ENCODE measurements around the gene ORC4.
"Not testable (repeated sequence)": the region's sequence is repeated elsewhere in the genome, so short reads cannot be mapped to it uniquely, and the experiment has no call there.

ORC4 gene

DNA sequence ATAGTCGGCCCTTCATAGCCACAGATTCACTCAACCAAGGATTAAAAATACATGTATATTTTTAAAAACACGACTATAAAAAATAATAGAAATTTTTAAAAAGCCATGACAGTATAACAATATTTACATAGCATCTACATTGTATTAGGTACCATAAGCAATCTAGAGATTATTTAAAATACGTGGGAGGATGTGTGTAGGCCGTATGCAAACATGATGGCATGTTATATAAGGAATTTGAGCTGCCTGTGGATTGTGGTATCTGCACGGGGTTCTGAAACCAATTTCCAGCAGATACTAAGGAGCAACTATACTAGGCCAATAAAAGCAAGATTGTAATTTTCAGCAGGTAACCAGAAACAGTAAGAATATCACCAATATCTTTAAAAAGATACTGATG lies 5.9 kb downstream of the ORC4 start:
- DNase-seq (ENCODE audit: low read depth in 1 of 2, low spot score in 1 of 2), result no peak

DNA sequence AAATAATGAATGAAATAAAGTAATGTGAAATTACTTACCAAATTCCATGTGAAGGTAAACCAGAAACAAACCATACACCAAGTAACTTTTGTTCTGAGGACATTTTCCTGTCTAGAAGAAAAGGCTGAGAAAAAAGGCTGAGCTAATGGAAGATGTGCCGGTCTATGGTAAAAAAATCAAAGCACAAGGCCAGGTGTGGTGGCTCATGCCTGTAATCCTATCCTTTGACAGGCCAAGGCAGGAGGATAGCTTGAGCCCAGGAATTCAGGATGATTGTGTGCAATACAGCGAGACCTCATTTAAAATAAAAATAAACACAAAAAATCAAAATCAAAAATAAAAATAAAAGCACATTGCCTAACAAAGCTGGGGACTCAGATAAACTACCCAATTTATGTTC lies 6.7 kb downstream of the ORC4 start:
- DNase-seq (ENCODE audit: low read depth in 1 of 2, low spot score in 1 of 2), result no peak

DNA sequence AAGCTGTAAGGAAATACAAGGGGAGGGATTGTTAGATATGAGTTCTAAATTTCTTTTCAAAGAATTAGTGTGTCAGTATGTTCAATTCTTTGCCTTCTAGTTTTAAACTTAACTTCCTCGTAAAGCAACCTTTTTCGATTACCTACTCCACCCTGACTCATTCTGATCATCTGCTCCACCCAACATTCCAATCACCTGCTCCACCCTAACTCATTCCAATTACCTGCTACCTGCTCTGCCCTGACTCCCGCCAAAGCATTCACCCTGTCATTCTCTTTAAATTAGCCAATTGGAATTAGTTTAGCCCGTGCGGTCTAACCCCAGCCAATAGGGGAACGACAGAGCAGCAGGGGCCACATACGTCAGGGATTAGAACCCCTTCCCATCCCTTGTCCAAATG lies 12.1 kb downstream of the ORC4 start:
- DNase-seq (ENCODE audit: low read depth in 1 of 2, low spot score in 1 of 2), result not testable (repeated sequence)

DNA sequence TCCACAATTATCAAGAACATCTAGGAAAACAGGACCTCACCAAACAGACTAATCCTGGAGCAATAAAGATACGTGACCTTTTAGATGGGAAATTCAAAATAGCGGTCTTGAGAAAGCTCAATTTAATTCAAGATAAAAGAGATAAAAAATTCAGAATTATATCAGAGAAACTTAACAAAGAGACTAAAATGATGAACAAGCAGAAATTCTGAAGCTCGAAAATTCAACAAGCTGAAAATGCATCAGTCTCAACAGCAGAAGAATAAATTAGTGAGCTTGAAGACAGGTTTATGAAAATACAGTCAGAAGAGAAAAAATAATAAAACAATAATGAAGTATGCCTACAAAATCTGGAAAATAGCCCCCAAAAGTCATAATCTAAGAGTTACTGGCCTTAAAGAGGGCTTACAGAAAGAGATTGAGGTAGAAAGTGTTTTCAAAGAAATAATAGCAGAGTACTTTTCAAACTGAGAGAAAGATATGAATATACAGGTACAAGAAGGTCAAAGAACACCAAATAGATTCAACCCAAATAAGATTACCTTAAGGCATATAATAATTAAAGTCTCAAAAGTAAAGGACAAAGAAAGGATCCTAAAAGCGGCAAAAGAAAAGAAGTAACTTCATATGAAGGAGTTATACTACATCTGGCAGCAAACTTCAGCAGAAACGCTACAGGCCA lies 13.2 kb downstream of the ORC4 start:
- no peak for DNase-seq (ENCODE audit: low read depth in 1 of 2, low spot score in 1 of 2)

DNA sequence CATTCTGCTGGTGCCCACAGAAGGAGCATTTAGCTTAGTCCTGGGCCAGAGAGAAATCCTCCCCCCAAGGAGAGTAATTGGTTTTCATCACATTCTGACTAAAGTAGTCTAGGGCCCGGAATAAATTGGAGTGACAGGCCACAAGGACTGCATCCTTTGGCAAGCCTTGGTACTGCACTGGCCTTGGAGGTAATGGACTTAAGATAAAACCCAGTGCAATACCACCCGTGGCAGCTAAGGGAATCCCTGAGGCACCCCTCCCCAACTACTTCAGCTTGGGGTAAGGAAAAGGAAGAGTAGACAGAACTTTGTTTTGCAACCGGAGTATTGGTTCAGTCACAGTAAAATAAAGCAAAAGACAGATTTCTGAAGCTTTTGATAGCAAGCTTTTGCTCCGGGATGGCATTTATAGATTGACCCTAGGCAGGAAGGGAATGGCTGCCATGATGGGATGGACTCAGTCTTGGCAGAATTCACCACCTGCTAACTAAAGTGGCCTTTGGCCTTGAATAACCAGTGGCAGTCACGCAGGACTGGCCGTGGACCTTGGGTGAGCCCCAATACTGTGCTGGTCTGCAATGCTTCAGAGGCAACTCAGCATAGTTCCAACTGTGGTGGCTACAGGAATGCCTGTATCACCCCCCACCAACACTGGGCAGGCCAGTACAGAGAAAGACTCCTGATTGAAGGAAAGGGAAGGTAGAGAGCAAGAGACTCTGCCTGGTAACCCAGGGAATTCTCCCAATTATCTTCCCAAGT lies 14.1 kb downstream of the ORC4 start:
- DNase-seq (ENCODE audit: low read depth in 1 of 2, low spot score in 1 of 2), result no peak

DNA sequence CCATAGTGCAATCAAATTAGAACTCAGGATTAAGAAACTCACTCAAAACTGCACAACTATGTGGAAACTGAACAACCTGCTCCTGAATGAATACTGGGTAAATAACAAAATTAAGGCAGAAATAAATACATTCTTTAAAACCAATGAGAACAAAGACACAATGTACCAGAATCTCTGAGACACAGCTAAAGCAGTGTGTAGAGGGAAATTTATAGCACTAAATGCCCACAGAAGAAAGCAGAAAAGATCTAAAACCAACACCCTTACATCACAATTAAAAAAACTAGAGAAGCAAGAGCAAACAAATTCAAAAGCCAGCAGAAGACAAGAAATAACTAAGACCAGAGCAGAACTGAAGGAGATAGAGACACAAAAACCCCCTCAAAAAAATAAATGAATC lies 18.1 kb downstream of the ORC4 start:
- not testable (repeated sequence) for DNase-seq (ENCODE audit: low read depth in 1 of 2, low spot score in 1 of 2)

DNA sequence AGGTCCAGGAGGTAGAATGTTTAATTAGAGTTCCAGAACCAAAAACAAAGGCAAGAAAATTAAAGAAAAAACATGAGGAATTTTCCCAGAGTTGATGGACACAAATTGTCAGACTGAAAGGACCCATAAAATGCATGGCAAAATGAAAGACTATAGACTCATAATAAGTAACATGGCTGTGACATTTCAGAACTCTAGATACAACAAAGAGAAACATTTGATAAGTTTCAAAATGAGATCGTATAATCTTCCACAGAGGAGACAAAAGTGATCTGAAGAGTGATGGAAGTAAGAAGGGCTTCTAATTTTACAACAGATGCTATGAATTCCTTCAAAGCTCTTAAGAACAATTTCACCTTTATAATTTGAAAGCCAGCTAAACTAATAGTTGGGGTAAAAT lies 20.4 kb downstream of the ORC4 start:
- no peak for DNase-seq (ENCODE audit: low read depth in 1 of 2, low spot score in 1 of 2)

DNA sequence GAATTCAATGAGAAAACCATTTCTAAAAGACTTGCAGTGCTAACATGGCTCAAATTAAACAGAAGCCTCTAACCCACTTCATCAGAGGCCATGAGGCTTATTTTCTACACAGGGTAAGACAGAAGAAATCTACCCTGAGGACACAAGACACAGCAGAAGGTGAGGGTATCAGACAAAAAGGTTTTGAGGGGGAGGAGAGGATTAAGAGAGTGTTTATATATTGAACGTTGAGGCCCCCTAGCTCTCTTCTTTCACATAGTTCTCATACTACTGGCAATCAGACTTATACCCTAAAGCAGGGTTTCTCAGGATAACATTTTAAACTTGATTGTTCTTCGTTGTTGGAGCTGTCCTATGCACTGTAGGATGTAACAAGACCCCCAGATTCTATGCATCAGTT lies 21.4 kb downstream of the ORC4 start:
- DNase-seq (ENCODE audit: low read depth in 1 of 2, low spot score in 1 of 2), result no peak

DNA sequence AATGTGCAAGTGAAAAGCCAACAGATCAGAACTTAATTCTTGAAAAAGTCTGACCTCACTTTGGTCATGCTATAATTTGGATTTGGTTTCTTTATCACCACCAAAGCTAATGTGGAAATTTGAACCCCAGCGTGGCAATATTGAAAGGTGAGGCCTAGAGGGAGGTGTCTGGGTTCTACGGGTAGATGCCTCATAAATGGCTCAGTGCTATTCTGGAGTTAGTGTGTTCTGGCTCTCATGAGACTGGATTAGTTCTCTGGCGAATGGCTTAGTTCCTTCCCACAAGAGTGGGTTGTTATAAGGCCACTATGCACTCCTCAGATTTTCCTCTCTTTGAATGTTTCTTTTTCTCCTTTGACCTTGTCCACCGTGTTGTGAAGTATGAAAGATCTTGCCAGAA lies 22.3 kb downstream of the ORC4 start:
- DNase-seq (ENCODE audit: low read depth in 1 of 2, low spot score in 1 of 2), result no peak

DNA sequence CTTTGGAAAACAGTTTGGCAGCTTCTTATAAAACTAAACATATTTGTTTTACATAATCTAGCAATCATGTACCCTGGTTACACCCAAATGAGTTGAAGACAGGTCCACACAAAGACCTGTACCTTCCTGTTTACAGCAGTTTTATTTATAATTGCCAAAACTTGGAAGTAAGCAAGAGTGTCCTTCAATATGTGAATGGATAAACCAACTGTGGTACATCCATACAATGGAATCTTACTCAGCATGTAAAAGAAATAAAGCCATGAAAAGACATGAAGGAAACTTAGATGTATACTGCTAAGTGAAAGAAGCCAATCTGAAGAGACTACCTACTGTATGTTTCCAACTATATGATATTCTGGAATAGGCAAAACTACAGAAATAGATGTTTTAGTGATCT lies 23.7 kb downstream of the ORC4 start:
- no peak for DNase-seq (ENCODE audit: low read depth in 1 of 2, low spot score in 1 of 2)

DNA sequence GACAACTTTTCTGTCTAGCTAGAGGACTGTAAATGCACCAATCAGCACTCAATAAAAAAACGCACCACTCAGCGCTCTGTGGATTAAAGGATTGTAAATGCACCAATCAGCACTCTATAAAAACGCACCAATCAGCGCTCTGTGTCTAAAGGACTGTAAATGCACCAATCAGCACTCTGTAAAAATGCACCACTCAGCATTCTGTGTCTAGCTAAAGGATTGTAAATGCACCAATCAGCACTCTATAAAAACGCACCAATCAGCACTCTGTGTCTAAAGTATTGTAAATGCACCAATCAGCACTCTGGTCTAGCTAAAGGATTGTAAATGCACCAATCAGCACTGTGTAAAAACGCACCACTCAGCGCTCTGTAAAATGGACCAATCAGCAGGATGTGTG lies 25.6 kb downstream of the ORC4 start:
- DNase-seq (ENCODE audit: low read depth in 1 of 2, low spot score in 1 of 2), result not testable (repeated sequence)

DNA sequence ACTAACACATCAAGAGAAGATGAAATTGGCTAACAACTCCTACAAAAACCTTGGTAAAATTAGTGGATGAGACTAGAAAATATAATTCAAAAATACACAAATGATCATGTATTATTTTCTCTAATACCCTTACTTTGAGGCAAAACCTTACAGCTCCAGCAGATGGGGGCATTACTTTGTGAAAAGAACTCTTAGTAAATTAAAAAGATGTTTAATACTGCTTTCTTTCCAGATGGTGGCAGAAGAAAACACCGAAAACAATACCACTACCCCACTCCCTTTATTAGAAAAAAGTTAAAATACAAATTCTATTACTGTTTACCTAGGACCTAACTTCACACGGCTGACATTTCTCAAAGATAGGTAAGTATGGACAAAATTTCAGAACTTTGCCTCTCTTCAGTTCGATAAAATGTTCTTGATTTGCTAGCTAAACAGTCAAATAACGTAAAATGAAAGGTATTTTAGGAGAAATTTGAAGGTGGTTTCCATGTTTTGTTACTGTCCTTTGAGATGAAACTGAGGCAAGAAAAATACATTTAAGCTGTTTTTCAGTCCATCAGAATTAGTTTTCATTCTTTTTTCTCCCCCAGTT lies 30.6 kb downstream of the ORC4 start:
- peak in 1 of 2 donors; percentile 7 for DNase-seq (ENCODE audit: low read depth in 1 of 2, low spot score in 1 of 2)

DNA sequence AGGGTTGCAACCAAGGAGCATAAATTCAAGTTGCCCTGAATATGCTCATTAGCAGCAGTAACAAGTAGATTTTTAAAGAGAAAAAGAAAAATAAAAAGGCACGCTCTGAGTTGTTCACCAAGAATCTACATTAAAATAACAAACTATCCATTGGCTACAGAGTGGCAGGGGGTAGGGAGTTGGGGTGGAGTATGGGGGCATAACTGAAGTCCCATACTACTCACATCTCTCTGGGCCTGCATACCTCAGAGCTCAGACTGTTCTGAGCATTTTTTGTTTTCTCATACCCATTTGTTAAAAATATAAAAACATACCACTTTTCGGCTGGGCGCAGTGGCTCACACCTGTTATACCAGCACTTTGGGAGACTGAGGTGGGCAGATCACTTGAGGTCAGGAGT lies 31.4 kb downstream of the ORC4 start:
- DNase-seq (ENCODE audit: low read depth in 1 of 2, low spot score in 1 of 2), result no peak

DNA sequence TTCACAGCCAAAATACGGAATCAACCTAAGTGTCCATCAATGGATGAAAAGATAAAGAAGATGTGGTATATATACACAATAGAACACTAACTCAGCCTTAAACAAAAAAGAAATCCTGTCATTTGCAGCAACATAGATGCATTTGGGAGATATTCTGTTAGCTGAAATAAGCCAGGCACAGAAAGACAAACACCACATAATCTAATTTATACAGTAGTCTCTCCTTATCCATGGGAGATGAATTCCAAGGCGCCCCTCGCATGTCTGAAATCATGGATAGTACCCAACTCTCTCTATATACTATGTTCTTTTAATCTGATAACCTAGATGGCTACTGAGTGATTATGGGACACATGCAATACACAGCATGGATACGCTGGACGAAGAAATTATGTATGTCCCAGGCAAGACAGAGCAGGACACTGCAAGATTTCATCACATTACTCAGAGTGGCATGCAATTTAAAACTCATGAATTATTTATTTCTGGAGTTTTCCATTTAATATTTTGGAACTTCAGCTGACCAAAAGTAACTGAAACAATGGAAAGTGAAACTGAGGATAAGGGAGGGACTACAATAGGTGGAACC lies 39.5 kb downstream of the ORC4 start:
- DNase-seq (ENCODE audit: low read depth in 1 of 2, low spot score in 1 of 2), result no peak

DNA sequence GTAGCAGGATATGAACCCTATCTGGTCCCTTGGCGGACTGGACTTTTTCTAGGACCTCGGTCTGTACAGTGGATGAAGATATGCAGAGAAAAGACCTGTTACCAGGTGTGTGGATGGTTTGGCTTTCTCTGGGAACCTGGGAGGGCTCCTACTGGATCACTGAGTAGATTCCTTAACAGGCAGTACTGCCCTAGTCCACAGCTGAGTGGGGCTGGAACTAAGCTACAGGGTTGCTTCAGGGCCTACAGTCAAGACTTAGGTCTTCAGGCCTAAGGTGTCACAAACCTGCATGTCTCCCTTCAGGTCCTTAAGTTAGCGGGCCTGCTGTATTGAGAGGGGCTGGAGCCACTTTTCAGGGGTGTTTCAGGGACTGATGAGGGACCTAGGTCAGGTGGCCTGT lies 42.9 kb downstream of the ORC4 start:
- no peak for DNase-seq (ENCODE audit: low read depth in 1 of 2, low spot score in 1 of 2)

DNA sequence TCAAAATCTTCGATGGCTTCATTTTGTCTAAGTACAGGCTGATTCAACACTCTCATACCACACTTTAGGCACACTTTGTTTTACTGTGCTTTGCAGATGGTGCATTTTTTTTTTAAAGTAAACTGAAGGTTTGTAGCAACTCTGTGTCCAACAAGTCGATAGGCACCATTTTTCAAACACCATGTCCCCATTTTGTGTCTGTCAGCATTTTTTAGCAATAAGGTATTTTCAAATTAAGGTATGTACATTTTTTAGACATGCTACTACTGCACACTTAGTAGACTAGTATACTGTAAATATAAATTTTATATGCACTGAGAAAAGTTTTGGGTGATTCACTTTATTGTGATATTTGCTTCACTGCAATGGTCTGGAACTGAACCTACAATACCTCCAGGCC lies 44.4 kb downstream of the ORC4 start:
- DNase-seq (ENCODE audit: low read depth in 1 of 2, low spot score in 1 of 2), result no peak

DNA sequence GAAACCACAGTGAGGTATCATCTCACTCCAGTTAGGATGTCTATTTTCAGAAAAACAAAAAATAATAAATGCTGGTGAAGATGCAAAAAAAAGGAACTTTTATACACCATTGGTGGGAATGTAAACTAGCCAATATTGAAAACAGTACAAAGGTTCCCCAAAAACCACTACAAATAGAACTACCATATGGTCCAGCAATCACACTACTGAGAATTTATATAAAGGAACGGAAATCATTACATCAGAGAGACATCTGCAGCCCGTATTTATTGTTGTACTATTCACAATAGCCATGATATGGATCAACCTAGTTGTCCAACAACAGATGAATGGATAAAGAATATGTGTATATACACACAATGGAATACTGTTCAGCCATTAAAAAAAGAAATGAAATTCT lies 52.0 kb downstream of the ORC4 start:
- no peak for DNase-seq (ENCODE audit: low read depth in 1 of 2, low spot score in 1 of 2)

DNA sequence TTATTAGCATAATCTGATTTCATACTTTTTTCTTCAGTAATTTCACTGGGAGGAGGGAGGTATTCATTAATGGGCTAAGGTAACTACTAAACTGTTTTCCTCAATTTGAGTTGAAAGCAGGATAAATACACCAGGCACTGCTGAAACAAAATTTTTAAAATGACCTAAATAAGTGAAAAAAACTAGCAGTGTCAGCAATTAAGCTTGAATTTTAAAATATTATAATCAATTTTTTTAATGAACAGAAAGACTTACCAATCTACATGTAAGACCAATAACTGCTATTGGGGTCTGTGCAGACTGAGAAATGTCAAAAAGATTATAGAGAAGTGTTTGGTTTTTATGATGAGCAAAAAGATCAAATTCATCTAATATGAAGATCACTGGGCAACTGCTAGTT lies 68.4 kb downstream of the ORC4 start:
- DNase-seq (ENCODE audit: low read depth in 1 of 2, low spot score in 1 of 2), result no peak

DNA sequence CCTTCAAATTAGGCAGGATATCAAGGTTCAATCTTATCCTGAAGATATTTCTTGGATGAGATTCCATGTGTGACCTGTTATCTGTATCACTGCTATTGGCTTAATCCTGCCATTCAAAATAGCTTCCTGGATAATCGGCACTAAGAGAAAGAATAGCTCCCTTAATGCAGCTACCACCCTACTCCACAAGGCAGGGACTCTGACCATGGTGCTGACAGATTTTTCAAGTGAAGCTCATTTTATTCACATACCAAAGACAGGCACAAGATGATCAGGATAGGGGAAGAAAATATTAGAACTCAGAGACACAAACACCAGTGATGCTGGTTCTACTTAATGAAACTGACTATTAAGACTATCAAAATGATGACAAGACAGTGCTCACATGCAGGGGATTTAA lies 74.9 kb downstream of the ORC4 start:
- no peak for DNase-seq (ENCODE audit: low read depth in 1 of 2, low spot score in 1 of 2)

DNA sequence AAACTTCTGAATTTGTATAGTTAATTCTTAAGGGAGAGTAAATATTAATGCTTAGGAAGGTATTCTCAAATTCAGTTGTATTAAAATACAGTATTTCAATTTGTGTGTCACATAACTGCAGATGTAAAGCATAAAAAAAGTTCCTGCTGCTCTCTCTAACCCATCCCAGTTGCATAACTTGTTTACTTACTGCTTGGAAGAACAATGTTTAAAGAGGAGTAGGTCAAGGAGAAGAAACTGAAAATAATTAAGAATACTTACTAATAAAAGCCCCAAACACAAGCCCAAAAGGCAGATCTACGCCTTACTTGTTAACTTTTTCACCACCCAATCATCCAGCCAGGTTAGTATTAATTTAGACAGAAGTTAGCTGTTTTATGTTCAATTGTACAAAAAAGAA lies 81.2 kb downstream of the ORC4 start:
- DNase-seq (ENCODE audit: low read depth in 1 of 2, low spot score in 1 of 2), result no peak

DNA sequence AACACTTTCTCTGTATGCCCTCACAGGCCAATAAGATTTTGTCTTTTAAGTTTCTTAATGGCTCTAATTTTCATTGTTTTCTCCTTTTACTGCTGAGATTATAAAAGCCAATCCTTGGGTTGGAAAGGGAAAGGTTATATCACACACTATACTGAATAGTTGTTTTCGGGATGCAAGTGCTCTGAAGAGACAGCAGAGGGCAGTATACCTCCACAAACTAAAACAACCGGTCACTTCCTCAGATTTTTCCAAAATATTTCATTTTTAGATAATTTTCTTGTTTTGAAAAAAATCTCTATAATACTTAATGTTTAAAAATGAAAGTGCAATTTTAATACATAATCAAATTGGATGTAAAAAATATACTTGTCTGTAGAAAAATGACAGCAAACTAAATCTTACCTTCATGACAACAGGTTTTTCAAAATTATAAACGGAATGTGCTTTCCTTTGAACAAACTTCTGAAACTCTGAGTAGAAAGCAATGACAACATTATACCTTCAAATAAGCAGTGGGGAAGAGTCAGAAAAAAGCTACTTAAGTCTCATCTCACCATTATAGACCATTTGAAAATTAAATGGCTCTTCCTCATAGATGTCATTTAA lies 82.7 kb downstream of the ORC4 start:
- no peak for DNase-seq (ENCODE audit: low read depth in 1 of 2, low spot score in 1 of 2)

Data from activated CD4-positive, alpha-beta T cell treated with anti-CD3 and anti-CD28 coated beads, Interleukin-2, amount 50 U/mL, for 24 hours (primary cell).